Measurements from ENCODE around the gene NUDT10.
"Not testable (repeated sequence)": the region's sequence is repeated elsewhere in the genome, so short reads cannot be mapped to it uniquely, and the experiment has no call there.

Gene NUDT10

DNA sequence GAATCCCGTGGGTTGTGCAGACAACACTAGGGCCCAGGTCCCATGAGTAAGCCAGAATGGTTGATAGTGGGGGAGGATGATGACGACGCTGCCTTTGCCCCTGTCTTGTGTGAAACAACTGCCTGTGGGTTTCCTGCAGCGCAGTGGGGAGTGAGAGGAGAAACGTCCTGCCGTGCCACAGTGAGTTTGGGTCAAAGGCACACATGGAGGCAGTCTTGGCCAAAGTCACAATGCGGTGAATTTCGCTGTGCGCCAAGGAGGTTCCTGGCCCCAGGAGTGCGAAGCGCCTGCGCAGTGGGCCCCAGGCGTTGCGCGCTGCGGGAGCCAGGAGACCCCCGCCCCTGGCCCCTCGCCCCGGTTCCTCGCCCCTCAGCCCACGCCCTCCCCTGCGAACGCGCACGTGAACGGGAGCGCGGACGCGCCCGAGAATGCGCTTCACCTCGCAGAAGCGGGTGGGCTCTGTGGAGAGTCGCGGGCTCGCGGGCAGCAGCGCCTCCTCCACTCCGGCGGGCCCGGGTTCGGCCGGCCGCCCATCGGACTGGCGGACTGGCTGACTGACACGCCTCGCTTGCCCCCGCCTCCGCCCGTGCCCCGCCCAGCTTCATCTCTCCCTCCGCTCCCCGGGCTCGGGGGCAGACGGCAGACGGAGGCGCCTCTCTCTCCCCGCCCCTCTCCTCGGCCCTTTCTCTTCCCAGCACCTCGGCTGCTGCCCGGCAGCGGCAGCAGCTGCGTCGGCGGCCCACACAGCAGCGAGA is at the start of gene NUDT10:
NUDT10 (plus strand) TSS at position 635 of the 755 bp plus-strand sequence. CDS start 144 bp downstream, outside the sequence.
- peak; percentile 36 for DNase-seq

DNA sequence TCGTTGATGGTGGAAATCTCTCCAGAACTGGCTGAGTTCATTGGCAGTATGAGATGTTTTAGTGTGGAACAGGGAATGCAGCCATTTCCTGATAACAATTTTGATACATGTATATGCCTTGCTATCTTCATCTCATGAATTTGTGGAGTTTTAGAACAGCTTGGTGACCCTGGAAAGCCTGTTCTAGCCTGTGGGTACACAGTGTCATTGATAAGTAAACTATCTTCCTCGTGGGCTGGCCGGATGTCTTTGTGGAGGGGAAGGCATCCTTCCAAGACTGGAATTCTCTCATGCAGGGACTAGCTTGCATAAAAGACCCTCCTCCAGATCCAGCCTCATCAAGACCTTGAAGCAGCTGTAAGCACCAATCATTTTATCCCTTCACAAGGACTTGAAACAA is 40.2 kb upstream of the NUDT10 start:
- DNase-seq, result no peak

DNA sequence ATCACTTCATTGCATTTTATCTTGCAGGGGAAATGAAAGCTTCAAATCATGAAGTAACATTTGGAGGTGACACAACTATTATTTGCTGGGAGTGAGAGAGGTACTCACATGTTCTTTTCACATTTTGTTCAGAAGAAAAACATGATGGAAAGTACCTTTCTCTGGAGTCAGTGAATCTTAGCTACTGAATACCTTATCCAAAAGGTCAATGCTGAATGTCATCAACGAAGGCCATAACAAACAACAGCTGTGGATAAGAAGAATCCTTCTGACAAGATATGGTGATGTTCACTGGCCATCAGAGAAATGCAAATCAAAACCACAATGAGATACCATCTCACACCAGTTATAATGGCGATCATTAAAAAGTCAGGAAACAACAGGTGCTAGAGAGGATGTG is 36.5 kb upstream of the NUDT10 start:
- no peak for DNase-seq

DNA sequence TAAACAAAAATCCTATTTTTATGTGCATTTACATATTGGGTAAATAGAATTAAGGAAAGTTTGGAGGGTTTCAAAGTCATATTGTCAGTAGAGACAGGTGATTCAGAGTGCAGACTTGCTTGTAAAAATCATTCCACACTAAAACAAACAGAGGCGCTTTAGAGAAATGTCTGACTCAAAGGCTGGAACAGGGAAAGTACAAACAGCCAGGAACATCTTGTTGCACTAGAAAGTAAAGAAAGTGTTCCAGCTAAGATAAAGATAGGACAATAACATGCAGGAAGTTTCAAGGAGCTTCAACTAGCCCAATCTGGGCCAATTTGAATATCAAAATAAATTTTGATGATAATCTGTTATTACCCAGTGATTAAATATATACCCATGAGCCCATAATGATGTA is 16.4 kb upstream of the NUDT10 start:
- no peak for DNase-seq

DNA sequence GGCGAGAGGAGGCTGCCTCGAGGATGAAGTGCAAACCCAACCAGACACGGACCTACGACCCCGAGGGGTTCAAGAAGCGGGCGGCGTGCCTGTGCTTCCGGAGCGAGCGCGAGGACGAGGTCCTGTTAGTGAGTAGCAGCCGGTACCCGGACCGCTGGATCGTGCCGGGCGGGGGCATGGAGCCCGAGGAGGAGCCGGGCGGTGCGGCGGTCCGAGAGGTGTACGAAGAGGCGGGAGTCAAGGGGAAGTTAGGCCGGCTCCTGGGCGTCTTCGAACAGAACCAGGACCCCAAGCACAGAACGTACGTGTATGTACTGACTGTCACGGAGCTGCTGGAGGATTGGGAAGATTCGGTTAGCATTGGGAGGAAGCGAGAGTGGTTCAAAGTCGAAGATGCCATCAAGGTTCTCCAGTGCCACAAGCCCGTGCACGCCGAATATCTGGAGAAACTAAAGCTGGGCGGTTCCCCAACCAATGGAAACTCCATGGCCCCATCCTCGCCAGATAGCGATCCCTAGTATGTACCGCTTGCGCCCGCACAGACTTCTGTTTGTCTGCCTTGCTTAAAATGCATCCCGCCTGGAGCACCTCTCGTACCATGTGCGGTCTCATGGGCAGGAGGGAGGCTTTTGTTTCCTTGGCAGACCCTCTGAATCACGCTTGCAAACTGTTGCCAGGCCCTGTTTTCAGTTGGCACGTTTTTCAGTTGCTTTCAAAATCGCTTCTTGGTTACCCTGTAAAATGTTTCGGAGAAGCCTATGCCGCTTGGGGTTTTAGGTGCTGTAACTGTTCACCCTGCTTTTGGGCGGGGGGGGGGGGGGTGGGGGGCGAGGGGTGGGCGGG is 542 bp downstream of the NUDT10 start:
- not testable (repeated sequence) for DNase-seq

DNA sequence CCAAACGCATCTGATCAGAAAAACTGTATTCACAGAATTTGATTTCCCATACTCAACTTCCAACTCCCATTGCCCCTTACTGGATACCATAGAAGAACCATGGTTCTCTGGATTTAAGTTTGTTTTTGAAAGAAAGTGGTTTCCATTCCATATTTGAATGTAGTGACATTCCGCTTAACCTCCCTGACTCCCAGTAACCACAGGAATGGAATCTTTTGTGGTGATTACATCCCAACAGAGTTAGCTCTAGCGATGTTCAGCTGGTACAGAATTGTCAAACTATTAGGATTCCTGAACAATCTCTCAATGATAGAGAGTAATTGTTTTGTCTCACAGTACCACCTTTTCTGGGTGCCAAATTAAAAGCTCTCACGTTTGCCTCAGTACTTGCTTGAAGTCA is 1.7 kb downstream of the NUDT10 start:
- no peak for DNase-seq

DNA sequence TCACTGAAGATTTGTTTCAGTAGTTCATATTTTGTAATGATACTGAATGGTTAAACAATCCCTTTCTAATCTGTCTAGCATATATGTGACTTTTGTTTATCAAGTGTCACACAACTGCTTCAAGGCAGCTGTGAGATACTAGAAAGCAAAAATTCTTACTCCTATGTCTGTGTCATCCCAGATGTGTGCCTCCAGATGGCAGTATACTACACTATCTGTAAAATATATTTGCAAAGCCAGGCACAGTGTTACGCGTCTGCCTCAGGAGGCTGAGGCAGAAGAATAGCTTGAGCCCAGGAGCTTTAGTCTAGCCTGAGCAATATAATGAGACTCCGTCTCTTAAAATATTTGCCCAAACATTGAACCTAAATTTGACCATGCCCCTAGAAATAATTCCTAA is 4.0 kb downstream of the NUDT10 start:
- peak; percentile 14 for DNase-seq

DNA sequence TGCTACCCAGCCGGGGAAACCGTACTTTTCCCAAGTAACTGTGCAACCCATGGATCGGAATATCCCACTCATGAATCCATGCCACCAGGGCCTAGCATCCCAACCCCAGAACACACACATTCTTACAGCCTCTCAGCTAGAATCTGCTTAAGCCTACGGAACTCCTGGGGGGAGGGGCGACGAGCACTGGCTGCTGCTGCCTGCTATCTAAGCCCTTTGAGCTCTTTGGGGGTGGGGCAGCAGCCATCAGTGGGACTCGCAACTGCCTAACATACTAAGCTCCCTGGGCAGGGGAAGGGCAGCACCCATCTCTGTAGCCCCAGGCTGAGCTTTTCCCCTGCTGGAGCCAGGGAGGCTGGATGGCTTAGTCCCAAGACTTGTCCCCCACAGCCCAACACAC is 28.6 kb downstream of the NUDT10 start:
- no peak for DNase-seq

DNA sequence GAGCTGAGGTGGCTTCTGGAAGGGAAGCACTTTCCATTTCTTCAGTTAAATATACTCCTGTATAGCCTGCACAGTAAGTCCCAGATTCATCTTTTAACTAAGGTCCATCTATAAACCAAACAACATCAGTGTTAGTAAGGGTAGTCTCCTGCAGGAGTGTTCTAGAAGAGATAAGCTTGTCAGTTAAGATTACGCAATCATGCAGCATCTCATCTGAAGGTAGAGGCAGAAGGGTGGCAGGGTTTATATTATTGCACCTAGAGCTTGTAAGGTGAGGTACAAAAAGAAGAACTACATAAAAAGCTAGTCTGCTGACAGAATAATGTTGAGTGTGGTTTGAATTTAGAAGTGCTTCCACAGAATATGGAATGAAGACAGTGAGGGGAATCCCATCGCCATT is 44.0 kb downstream of the NUDT10 start:
- no peak for DNase-seq

All from NCI-H69 (cell line).